CD4-positive, alpha-beta T cell (primary cell): ENCODE measurements around the gene FBN2. TPM values are rescaled to one million over a fixed set of nuclear protein-coding genes. Genes with fewer than 3 reads are reported as not detected.

Experiments used
- ATAC-seq: fragments of 200-7000 bp; cut with Tn5 transposase; one replicate; pipeline ENCODE4 v1.10.0; 2022; ENCODE audit warnings: mild to moderate bottlenecking; ENCODE audit not compliant: poor library complexity
- CTCF ChIA-PET: fragments of 350-600 bp; sonication (Branson Sonifier 250); formaldehyde crosslinking; loops from one replicate; lab custom pipeline; 2021; ENCODE audit warnings: antibody characterized with exemption, inconsistent platforms; lab: Charles Lee
- POLR2A ChIA-PET: fragments of 350-600 bp; sonication (Branson Sonifier 250); formaldehyde crosslinking; loops from one replicate; lab custom pipeline; 2021; ENCODE audit warnings: antibody characterized with exemption, inconsistent platforms; lab: Charles Lee
- DNase-seq, 14 experiments: peaks; one replicate each; pipeline ENCODE4 v3.0.0-alpha.2; 2013 to 2020; ENCODE audit warnings: mixed read lengths in 2 of 14
- H3K27ac ChIP-seq, 2 donors: one replicate each; pipeline versions ENCODE4 v1.5.1 to v1.7.0; 2013; ENCODE audit warnings: low read length in 2 of 2, low read depth in 1 of 2, mild to moderate bottlenecking in 1 of 2
- H3K27me3 ChIP-seq, 2 experiments: 1 replicate in 1 of 2; 2 replicates in 1 of 2; pipeline versions ENCODE4 v1.6.1 to v1.7.0; 2013; ENCODE audit warnings: low read length in 2 of 2, control low read depth in 1 of 2, mild to moderate bottlenecking in 1 of 2, moderate library complexity in 1 of 2; ENCODE audit not compliant: insufficient read depth in 2 of 2, control insufficient read depth in 1 of 2
- H3K36me3 ChIP-seq: one replicate; pipeline ENCODE4 v1.6.1; 2013; ENCODE audit warnings: low read length, control low read depth; ENCODE audit not compliant: insufficient read depth
- H3K4me1 ChIP-seq: one replicate; pipeline ENCODE4 v1.6.1; 2013; ENCODE audit warnings: low read length, control low read depth; ENCODE audit not compliant: insufficient read depth
- H3K4me3 ChIP-seq: one replicate; pipeline ENCODE4 v1.5.1; 2013; ENCODE audit warnings: mild to moderate bottlenecking, low read length, moderate library complexity
- H3K9me3 ChIP-seq, 2 experiments: 1 replicate in 1 of 2; 2 replicates in 1 of 2; pipeline versions ENCODE4 v1.6.1 to v1.7.0; 2013; ENCODE audit warnings: low read length in 2 of 2, mild to moderate bottlenecking in 2 of 2, control low read depth in 1 of 2, moderate library complexity in 1 of 2; ENCODE audit not compliant: control insufficient read depth in 1 of 2, insufficient read depth in 1 of 2
- H3K27ac Mint-ChIP-seq: one replicate; pipeline ENCODE4 v1.8.0; 2020; ENCODE audit warnings: mixed read lengths
- H3K27me3 Mint-ChIP-seq: one replicate; pipeline ENCODE4 v1.8.0; 2021; ENCODE audit warnings: mixed read lengths
- H3K36me3 Mint-ChIP-seq: one replicate; pipeline ENCODE4 v1.8.0; 2021; ENCODE audit warnings: low read depth, mixed read lengths
- H3K4me1 Mint-ChIP-seq: one replicate; pipeline ENCODE4 v1.8.0; 2021; ENCODE audit warnings: low read depth, mixed read lengths
- H3K4me3 Mint-ChIP-seq: one replicate; pipeline ENCODE4 v1.8.0; 2020; ENCODE audit warnings: mild to moderate bottlenecking, mixed read lengths
- H3K9me3 Mint-ChIP-seq: one replicate; pipeline ENCODE4 v1.8.0; 2020; ENCODE audit warnings: mixed read lengths
- CTCF ChIP-seq: fragments of 200-600 bp; IDR thresholded peaks from one replicate; pipeline ENCODE4 v1.8.0; 2022; ENCODE audit warnings: antibody characterized with exemption, mild to moderate bottlenecking
- intact Hi-C, 2 experiments: fragments of 100-400 bp; cut with DNase I in 1 of 2; cut with micrococcal nuclease in 1 of 2; formaldehyde crosslinking; loops; one replicate each; pipeline versions ENCODE4 v1.15.1 to v1.9.0; 2023 to 2025; cut with DNase I, micrococcal nuclease
- total RNA-seq, 174 experiments: library from RNA in 2 of 174; stranded (reverse) in 2 of 174; gene quantifications; one replicate each; pipeline ENCODE4 v1.2.3 and lab custom pipeline; 2021 to 2026

Gene FBN2
- total RNA-seq, 2 experiments from 2014 or later = 0.06 TPM; not detected in 1

- no peak for DNase-seq
- H3K27ac ChIP-seq = no peak overlapping the region
- peaks cover 4% of the 10 kb centered on the region for H3K27me3 Mint-ChIP-seq
- ATAC-seq = no peak
- CTCF ChIA-PET = no interaction called here
- H3K36me3 ChIP-seq = no peaks in the 10 kb centered on the region
- intact Hi-C loops = no loop called here
- TF ChIP-seq CTCF = no peak
- H3K4me1 ChIP-seq = no peaks in the 10 kb centered on the region
- no peaks in the 10 kb centered on the region for H3K36me3 Mint-ChIP-seq
- H3K27me3 ChIP-seq = no peaks in the 10 kb centered on the region
- H3K4me3 ChIP-seq = no peak overlapping the region
- POLR2A ChIA-PET = no interaction called here
- no peak overlapping the region for H3K4me3 Mint-ChIP-seq
- no peaks in the 10 kb centered on the region for H3K4me1 Mint-ChIP-seq
- no peaks in the 10 kb centered on the region for H3K9me3 ChIP-seq
- H3K9me3 Mint-ChIP-seq = no peaks in the 10 kb centered on the region
- no peak overlapping the region for H3K27ac Mint-ChIP-seq
Observed at GRCh38 chr5:128378196-128378595, 159.8 kb downstream of the FBN2 start.

- intact Hi-C loops = no loop called here
- no peak overlapping the region for H3K4me3 Mint-ChIP-seq
- DNase-seq (no peak), ATAC-seq (no peak)
- no peak overlapping the region for H3K27ac ChIP-seq
- H3K27me3 ChIP-seq = no peaks in the 10 kb centered on the region
- ChIA-PET CTCF (no interaction called here), POLR2A (no interaction called here)
- H3K9me3 Mint-ChIP-seq = no peaks in the 10 kb centered on the region
- H3K4me1 Mint-ChIP-seq = no peaks in the 10 kb centered on the region
- no peaks in the 10 kb centered on the region for H3K9me3 ChIP-seq
- H3K36me3 ChIP-seq = no peaks in the 10 kb centered on the region
- no peak overlapping the region for H3K4me3 ChIP-seq
- no peaks in the 10 kb centered on the region for H3K4me1 ChIP-seq
- H3K27ac Mint-ChIP-seq = no peak overlapping the region
- peaks cover 4% of the 10 kb centered on the region for H3K27me3 Mint-ChIP-seq
- H3K36me3 Mint-ChIP-seq = no peaks in the 10 kb centered on the region
- no peak for TF ChIP-seq CTCF
Observed at GRCh38 chr5:128376577-128376976, 161.5 kb downstream of the FBN2 start.

GRCh38 chr5:128366147-128366546 lies 171.9 kb downstream of the FBN2 start:
- Histone ChIP-seq H3K36me3 (no peaks in the 10 kb centered on the region), H3K4me1 (no peaks in the 10 kb centered on the region), H3K27ac (no peak overlapping the region), H3K4me3 (no peak overlapping the region), H3K27me3 (no peaks in the 10 kb centered on the region), H3K9me3 (no peaks in the 10 kb centered on the region)
- CTCF ChIA-PET = no interaction called here
- Mint-ChIP-seq H3K27me3 (no peaks in the 10 kb centered on the region), H3K4me1 (no peaks in the 10 kb centered on the region), H3K27ac (no peak overlapping the region), H3K9me3 (no peaks in the 10 kb centered on the region), H3K36me3 (no peaks in the 10 kb centered on the region), H3K4me3 (no peak overlapping the region)
- no peak for TF ChIP-seq CTCF
- intact Hi-C loops = no loop called here
- DNase-seq (no peak), ATAC-seq (no peak)
- POLR2A ChIA-PET = no interaction called here
